Thymus (tissue), 11 donors: Measurements from ENCODE around the gene PFDN5. TPM values are rescaled to one million over a fixed set of nuclear protein-coding genes. Genes with fewer than 3 reads are reported as not detected.

ENCODE experiments used
- DNase-seq, 9 donors: peaks; one replicate each; pipeline ENCODE4 v3.0.0-alpha.2; 2013; ENCODE audit warnings: low spot score in 9 of 9, low read depth in 6 of 9, missing footprints in 1 of 9
- H3K27ac ChIP-seq, 2 donors: one replicate each; pipeline ENCODE4 v1.5.1; 2013; ENCODE audit warnings: control low read depth in 1 of 2, low read depth in 1 of 2, low read length in 1 of 2, mild to moderate bottlenecking in 1 of 2, moderate library complexity in 1 of 2
- H3K27me3 ChIP-seq, 2 donors: one replicate each; pipeline ENCODE4 v1.5.1; 2013; ENCODE audit warnings: low read length in 1 of 2; ENCODE audit not compliant: control insufficient read depth in 2 of 2, insufficient read depth in 1 of 2
- H3K36me3 ChIP-seq, 2 donors: one replicate each; pipeline ENCODE4 v1.5.1; 2013; ENCODE audit warnings: low read length in 1 of 2, mild to moderate bottlenecking in 1 of 2, moderate library complexity in 1 of 2; ENCODE audit not compliant: control insufficient read depth in 2 of 2, insufficient read depth in 2 of 2
- H3K4me1 ChIP-seq, 2 donors: one replicate each; pipeline ENCODE4 v1.5.1; 2013; ENCODE audit warnings: low read length in 2 of 2; ENCODE audit not compliant: control insufficient read depth in 2 of 2, insufficient read depth in 2 of 2
- H3K4me3 ChIP-seq, 2 donors: one replicate each; pipeline ENCODE4 v1.5.1; 2013; ENCODE audit warnings: low read length in 2 of 2, control low read depth in 1 of 2, mild to moderate bottlenecking in 1 of 2
- H3K9me3 ChIP-seq, 2 donors: one replicate each; pipeline ENCODE4 v1.5.1; 2013; ENCODE audit warnings: low read length in 1 of 2, mild to moderate bottlenecking in 1 of 2; ENCODE audit not compliant: control insufficient read depth in 2 of 2, insufficient read depth in 1 of 2
- WGBS: extraction: QIAGEN DNeasy Blood & Tissue Kit; methylation state at CpG from one replicate; pipeline ENCODE4 v1.1.7; 2013; 5-methylcytosine and 5-hydroxymethylcytosine counted together
- polyA plus RNA-seq: library from polyadenylated mRNA; stranded (reverse); fragments of 200-250 nt; gene quantifications from one replicate; pipeline ENCODE4 v1.2.3, GENCODE V29; 2013
- total RNA-seq: library from RNA; stranded (reverse); fragments of 120-200 nt; gene quantifications from one replicate; pipeline ENCODE4 v1.2.4, GENCODE V29; 2013
- donor health status: healthy.

The PFDN5 gene
- total and polyA plus RNA-seq, 2 donors = 816 to 1,604 TPM

DNA sequence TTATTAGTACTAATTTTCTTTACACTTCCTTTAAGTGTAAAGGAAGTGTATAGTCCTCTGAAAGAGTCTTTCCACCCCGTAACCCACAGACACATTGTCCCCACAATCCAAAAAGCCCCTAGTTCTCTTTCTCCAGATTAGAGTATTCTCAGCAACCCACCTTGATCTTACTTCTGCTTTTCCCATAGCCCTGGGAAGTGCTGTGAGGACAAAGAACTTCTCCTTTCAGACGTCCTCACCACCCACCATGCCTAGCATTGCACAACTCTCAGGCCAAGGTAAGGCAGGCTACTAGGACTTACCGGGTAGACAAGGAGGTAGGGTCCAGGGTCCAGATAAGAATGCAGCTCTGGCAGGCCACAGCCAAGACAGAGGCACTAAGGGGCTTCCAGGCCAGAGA is 18.7 kb downstream of the PFDN5 start:
- H3K27me3 ChIP-seq = no peaks in the 10 kb centered on the region
- 42% methylated on average over 3 of the region's 3 CpGs for WGBS
- H3K36me3 ChIP-seq = peaks cover 42 to 63% of the 10 kb centered on the region in 2 donors
- H3K27ac ChIP-seq = no peak overlapping the region
- H3K4me3 ChIP-seq = no peak overlapping the region
- H3K9me3 ChIP-seq = no peaks in the 10 kb centered on the region
- no peak for DNase-seq
- H3K4me1 ChIP-seq = no peaks in the 10 kb centered on the region

DNA sequence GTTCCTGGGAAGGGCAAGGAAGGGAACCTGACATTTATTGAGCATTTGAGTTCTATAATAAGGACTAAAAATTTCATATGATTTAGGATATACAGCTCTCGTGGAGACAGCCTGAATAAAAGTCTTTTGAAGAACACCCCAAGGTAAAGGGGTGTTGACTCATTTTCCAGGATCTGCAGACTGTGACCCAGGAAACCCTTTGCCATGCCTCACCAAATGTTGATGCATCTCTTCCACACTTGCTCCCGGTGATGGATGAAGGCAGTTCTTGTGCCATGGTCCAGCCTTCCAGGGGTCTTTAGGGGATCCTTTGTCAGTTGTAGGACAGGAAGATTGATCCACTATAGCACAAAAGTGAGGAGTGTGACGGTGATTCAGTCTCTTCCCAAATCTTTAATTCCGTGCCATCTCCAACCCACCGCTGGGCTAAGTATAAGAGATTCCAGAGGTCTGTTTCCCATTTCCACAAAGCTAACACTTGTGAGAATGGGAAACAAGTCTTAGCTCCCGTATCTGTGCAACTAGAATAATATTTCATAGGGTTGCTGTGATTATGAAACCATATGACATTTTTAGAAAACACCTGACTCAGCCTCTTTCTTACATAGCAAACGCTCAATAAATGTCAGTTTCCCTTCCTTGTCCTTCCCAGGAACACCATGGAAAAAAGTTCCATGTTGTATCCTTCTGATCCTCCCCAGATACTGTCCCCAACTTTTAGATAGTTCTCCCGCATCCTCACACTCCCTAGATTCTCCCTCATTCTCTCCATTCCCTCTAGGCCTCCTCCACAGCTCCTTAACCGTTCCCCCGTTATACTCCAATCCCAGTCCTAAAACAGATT is 25.2 kb downstream of the PFDN5 start:
- DNase-seq = no peak
- H3K27me3 ChIP-seq = peaks cover 0 to 12% of the 10 kb centered on the region in 2 donors
- H3K27ac ChIP-seq = peak overlapping the region; percentile 78 to 99
- H3K4me1 ChIP-seq = peaks cover 17 to 40% of the 10 kb centered on the region in 2 donors
- 53% methylated on average over 10 of the region's 10 CpGs for WGBS
- no peaks in the 10 kb centered on the region for H3K9me3 ChIP-seq
- peak overlapping the region; percentile 64 to 99 for H3K4me3 ChIP-seq
- peaks cover 14 to 31% of the 10 kb centered on the region in 2 donors for H3K36me3 ChIP-seq

DNA sequence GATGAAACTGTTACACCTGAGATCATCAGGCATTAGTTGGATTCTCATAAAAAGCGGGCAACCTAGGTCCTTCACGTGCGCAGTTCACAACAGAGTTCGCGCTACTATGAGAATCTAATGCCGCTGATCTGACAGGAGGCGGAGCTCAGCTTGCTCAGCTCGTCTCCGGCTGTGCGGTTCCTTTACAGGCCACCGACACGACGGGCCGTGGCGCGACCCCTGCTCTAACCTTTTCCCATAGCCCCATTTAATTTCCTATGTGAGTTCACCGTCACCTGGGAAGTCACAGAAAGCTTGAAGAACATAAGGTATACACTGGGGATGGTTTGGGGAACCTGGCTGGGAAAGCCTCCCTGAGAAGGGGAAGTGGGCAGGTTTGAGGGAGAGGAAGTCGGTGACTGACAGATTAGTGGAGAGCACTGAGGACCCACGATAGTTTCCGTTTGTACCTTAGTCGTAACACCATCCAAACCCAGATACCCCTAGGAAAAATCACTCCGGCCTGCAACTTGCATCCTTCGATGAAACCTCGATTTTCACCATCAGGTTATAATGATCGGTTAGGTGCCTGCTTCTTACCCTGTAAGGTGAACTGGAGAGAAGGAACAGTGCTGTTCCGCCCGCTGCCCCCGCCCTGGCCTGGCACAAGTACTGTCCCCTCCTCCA is 28.9 kb downstream of the PFDN5 start:
- 2% methylated on average over 28 of the region's 28 CpGs for WGBS
- peaks cover 1 to 7% of the 10 kb centered on the region in 2 donors for H3K36me3 ChIP-seq
- H3K4me1 ChIP-seq = peaks cover 20 to 52% of the 10 kb centered on the region in 2 donors
- peak overlapping the region; percentile 76 to 83 for H3K4me3 ChIP-seq
- DNase-seq = peak in 8 of 9 donors; percentile 58 to 88 (median 70)
- H3K27me3 ChIP-seq = peaks cover 2 to 46% of the 10 kb centered on the region in 2 donors
- H3K9me3 ChIP-seq = no peaks in the 10 kb centered on the region
- peak overlapping the region; percentile 90 to 97 for H3K27ac ChIP-seq

DNA sequence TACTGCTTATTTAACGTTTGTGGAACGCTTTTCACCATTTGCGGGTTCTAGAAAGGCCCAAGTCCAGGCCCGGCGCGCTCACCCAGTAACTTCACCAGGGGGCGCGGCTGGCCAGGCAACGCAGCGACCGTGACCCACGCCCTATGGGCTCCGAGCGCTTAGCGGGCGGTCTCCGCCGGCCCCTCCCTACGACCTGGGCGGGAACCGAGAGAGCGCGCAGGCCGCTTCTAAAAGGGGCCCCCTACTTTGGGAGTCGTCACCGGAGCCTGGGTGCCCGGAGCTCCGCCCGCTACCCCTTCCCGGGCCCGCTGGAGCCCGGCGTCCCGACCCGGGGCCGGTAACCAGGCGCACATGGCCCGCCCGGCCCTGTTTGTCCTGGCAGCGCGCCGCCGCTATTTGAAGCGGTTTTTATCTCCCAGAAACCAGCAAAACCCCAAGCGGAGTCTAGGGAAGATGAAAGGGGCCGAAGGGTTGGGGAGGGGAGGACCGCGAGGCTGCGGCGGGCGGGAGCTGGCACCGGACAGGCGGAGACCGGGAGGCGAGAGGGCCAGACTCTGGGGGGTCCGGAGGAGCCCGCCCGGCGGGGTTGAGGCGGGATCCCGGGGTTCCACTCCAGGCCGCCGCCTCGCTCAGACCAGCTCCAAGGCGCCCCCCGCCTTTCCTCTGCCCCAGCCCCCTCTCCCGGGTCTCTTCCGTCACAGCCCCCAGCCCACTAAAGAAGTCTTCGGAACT is 29.6 kb downstream of the PFDN5 start:
- Histone ChIP-seq H3K27me3 (peaks cover 2 to 46% of the 10 kb centered on the region in 2 donors), H3K4me3 (peak overlapping the region; percentile 76 to 83), H3K4me1 (peaks cover 20 to 52% of the 10 kb centered on the region in 2 donors), H3K27ac (peak overlapping the region; percentile 90 to 97), H3K9me3 (no peaks in the 10 kb centered on the region), H3K36me3 (peaks cover 0 to 4% of the 10 kb centered on the region in 2 donors)
- WGBS = under 1% methylated on average over 69 of the region's 69 CpGs
- peak in 7 of 9 donors; percentile 58 to 86 (median 63) for DNase-seq

DNA sequence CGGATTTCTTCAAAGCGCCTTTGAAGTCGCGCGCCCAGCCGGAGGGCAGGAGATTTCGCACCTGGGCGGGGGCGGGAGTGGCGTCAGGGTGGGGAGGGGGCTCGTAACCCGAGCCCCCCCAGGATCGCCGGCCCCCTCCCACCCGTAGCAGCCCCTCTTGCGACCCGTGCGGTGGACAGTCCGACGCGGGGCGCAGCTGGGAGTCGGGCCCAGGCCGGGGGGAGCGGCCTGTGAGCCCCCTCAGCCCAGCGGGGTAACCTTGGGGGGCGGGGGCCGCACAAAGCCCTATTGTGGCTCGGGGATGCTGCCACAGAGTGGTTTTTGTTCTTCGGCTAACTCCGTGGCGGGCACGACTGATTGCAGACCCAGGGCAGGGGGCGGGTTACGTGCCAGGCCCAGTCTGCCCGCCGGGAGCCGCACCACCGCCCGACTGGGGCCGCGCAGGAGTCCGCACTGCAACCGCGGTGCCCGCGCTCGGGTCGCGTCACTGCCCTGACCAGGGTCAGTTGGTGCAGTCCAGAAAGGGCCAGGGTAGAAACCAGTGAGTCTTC is 30.2 kb downstream of the PFDN5 start:
- H3K27ac ChIP-seq = peak overlapping the region in 1 of 2 donors; percentile 15

DNA sequence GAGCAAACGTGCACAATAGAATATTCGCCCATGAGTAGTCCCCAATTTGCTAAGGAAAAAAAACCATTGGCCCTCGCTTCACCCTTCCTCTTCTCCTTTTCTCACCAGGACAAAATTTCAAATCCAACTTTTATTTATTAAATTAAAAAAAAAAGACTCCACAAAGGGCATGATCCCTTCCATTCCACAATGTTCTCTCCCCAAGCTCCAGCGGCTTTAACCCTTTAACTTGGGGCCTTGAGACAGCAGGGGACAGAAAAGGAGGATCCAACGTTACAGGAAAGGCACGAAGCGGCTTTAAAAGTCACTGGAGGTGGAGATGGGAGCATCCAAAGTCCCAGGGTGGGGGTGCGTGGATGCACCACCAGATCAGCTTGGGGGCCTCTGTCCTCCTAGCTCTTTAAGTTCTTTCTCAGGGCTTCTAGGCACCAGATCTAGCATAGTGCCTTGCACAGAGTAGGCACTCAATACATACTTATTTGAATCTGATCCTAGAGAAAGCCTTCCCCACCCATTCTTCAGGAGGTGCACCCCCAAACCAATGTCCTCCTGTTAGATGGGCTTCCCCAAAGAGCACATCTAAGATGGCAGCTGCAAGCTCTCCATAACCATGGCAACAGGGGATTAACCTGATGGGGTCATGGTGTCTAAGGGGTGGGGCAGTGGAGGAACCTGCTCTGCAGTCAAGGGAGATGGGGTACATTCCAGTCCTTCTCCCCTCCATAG is 31.3 kb downstream of the PFDN5 start:
- Histone ChIP-seq H3K4me3 (no peak overlapping the region), H3K9me3 (no peaks in the 10 kb centered on the region), H3K36me3 (no peaks in the 10 kb centered on the region), H3K27me3 (peaks cover 2 to 55% of the 10 kb centered on the region in 2 donors), H3K4me1 (peaks cover 13 to 43% of the 10 kb centered on the region in 2 donors), H3K27ac (no peak overlapping the region)
- DNase-seq = no peak
- WGBS = 89% methylated on average over 8 of the region's 8 CpGs

More for the DNA sequence above, 30.2 kb downstream of the PFDN5 start:
- Histone ChIP-seq H3K4me3 (peak overlapping the region; percentile 76 to 83), H3K27me3 (peaks cover 2 to 48% of the 10 kb centered on the region in 2 donors), H3K9me3 (no peaks in the 10 kb centered on the region), H3K4me1 (peaks cover 16 to 46% of the 10 kb centered on the region in 2 donors), H3K36me3 (no peaks in the 10 kb centered on the region)
- peak in 1 of 9 donors; percentile 60 for DNase-seq
- under 1% methylated on average over 50 of the region's 50 CpGs for WGBS

DNA sequence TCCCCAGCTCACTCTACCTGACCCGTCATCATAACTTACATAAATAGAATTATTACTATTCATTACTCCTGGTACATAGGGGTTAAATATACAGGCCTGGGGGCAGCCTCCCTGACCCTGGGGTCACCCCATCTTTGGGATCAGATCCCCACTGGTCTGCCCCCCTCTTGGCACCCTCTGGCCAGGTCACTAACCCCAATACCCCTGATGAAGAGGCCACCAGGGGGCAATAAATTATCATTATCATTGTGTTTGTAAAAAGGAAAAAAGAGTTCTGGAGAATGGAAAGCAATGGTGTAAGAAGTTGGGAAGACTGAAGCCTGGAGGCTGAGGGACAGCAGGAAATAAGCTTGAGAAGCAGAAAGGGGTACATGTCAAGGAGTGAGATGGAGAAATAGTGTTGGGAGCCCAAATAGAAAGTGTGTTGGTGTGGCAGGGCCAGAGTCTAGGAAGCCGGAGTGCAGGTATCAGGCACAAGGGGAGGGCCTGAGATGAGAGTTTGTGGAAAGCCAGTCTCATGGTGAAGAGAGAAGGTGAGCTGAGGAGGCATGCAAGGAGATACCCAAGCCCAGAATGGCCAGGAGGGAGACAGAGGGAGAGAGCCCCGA is 32.2 kb downstream of the PFDN5 start:
- H3K27ac ChIP-seq = no peak overlapping the region
- peaks cover 2 to 63% of the 10 kb centered on the region in 2 donors for H3K27me3 ChIP-seq
- H3K36me3 ChIP-seq = no peaks in the 10 kb centered on the region
- H3K9me3 ChIP-seq = no peaks in the 10 kb centered on the region
- H3K4me1 ChIP-seq = peaks cover 9 to 34% of the 10 kb centered on the region in 2 donors
- DNase-seq = no peak
- WGBS = 91% methylated on average over 3 of the region's 3 CpGs
- H3K4me3 ChIP-seq = no peak overlapping the region

DNA sequence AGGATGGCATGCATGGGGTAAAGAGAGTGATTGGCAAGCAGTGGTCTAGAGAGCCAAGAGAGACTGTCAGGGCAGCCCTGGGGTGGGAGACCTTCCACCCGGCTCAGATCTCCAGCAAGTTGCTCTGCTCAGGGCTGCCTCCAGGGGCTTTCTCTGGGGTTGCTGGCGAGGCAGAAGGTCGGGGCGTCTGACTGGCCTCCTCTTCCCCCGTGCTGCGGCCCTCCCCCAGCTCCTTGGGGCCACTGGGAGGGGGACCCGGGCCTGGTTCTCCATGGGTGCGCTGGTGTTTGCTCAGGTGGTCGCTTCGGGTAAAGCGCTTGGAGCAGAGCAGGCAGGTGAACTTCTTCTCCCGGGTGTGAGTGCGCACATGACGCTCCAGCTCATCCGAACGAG is 32.7 kb downstream of the PFDN5 start:
- Histone ChIP-seq H3K9me3 (no peaks in the 10 kb centered on the region), H3K4me3 (no peak overlapping the region), H3K4me1 (peaks cover 9 to 34% of the 10 kb centered on the region in 2 donors), H3K27ac (no peak overlapping the region), H3K36me3 (no peaks in the 10 kb centered on the region), H3K27me3 (peaks cover 2 to 68% of the 10 kb centered on the region in 2 donors)
- WGBS = 73% methylated on average over 16 of the region's 16 CpGs
- DNase-seq = no peak
